Putamen (tissue), 1 donor: ENCODE measurements around the gene RADIL.
"Not testable (repeated sequence)": the region's sequence is repeated elsewhere in the genome, so short reads cannot be mapped to it uniquely, and the experiment has no call there.

ENCODE experiments used
- DNase-seq: peaks from one replicate; pipeline ENCODE4 v3.0.0-alpha.2; 2016; ENCODE audit warnings: low spot score

RADIL gene

DNA sequence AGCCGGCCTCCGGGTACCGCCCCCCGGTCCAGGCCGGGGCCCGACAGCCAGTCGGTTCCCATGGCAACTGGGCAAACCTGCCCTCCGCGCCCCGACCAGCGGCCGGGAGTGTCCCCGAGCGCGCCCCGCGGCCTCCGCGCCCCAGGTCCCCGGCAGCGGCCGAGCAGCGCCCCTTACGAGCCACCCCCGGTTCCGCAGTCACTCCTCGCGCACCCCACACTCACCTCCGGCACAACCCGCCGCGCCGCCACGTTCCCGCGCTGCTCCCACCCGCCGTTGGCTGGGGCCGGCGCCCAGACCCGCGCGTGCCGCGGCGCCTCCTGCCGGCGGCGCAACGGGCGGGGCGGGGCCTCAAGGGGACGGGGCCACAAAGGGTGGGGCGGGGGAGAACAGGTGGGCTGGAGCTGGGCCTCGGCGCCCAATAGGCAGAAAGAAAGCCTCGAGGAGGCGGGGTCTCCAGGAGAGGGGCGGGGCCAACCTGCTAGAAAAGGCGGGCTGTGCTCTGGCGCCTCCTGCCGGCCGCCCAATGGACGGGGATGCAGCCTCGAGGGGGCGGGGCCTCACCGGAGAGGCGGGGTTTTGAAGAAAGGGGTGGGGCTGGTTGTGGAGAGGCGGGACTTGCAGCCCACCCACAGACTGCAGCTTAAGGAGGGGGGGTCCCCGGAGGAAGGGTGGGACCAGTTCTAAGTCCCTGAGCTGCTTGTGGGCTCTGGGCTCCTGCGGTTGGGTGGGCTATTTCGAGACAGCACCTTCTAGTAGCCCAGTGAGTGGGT, at the start of gene RADIL:
Gene RADIL, minus strand, starts transcription at position 345 of the 773 bp plus-strand sequence. CDS start 5,577 bp downstream, outside the sequence.
- DNase-seq = peak; percentile 90

DNA sequence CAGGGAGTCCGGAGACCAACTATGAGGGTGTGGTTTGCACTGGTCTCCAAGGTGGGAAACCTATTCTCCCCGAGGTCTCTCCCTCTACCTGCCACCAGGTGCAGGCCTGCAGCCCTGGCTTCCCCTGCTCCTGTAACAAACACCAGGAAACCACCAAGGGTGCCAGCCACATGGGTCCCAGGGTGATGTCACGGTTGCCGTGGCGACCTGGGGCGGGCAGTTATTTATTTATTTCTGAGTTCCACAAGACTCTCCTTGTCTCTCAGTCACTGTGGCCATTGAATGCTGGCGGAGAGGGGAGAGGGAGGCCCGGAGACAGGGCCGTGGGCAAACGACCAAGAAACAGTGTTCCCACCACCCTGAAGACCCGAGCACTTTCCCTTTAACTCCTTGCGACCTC, 48.4 kb upstream of the RADIL start:
- peak; percentile 87 for DNase-seq

DNA sequence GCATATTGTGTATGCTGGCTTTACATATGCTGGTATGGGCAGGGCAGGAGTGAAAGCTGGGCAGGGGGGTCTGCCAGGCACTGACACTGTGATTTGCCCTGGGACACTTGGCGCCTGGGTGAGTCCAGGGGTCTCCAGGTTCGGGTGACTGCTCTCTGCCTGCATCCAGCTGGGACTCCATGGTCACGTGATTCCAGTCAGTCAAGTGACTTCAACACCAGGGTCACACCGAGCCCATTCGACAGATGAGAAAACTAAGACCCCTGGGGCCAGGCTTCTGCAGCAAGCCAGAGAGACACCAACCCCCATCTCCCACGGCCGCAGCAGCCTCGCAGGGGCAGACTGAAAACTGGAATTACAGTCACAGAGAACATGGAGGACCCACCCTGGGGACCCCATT, 45.5 kb upstream of the RADIL start:
- no peak for DNase-seq

DNA sequence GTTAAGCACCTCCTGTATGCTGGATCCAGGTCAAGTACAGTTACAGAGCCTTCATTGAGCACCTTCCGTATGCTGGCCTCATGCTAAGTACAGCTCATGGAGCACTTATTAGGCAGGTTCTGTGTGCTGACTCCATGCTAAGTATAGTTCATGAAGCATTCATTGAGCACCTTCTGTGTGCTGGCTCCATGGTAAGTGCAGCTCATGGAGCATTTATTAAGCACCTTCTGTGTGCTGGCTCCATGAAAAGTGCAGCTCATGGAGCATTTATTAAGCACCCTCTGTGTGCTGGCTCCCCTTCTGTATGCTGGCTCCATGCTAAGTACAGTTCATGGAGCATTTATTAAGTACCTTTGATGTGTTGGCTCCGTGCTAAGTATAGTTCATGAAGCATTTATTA, 44.9 kb upstream of the RADIL start:
- no peak for DNase-seq

DNA sequence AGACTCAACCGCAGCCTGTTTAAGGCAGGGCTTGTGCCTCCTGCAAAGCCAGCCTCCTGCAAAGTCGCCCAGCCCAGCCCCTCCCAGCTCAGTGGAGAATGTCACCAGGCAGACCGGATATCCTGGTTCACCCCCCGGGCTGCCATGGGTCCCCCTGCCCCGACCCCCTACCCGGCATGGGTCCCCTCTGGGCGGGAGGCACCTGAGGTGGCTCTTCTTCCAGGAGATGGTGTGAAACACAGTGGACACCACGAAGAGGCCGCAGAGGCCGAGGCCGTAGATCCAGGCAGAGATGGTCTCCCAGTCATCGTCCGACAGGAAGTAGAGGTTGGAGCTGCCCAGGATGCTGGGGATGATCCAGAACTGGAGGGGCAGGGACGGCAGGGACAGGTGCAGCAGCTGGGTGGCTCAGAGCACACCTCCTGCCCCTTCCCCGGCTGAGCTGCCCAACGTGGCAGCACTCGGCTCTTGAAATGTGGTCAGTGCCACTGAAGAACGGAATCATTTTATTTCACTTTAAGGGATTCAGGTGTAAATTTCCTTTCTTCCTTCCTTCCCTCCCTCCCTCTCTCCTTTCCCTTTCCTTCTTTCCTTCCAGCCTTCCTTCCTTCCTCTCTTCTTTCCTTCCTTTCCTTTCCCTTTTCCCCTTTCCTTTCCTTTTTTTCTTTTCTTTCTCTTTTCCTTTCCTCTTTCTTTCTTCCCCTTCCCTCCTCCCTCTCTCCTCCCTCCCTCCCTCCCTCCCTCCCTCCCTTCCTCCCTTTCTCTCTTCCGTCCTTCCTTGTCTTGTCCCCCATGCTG, 36.7 kb upstream of the RADIL start:
- no peak for DNase-seq

DNA sequence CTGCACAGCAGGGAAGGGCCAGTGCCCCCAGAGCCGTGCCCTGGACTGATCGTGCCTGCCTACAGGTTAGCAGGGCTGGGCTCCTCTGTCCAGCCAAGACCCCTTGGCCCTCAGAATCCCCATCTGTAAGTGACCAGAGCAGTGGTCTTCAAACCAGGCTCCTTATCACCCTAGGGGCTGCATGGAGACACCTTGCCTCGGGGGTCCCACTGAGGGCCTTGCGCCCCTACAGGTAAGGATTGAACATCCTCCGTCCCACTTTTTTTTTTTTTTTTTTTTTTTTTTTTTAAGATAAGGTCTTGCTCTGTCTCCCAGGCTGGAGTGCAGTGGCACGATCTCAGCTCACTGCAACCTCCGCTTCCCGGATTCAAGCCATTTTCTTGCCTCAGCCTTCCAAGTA, 32.6 kb upstream of the RADIL start:
- DNase-seq = no peak

GRCh38 chr7:4911111-4911828, 27.8 kb upstream of the RADIL start:
- no peak for DNase-seq

- DNase-seq = no peak
These were observed 23.2 kb upstream of the RADIL start for GRCh38 chr7:4906682-4907081.

DNA sequence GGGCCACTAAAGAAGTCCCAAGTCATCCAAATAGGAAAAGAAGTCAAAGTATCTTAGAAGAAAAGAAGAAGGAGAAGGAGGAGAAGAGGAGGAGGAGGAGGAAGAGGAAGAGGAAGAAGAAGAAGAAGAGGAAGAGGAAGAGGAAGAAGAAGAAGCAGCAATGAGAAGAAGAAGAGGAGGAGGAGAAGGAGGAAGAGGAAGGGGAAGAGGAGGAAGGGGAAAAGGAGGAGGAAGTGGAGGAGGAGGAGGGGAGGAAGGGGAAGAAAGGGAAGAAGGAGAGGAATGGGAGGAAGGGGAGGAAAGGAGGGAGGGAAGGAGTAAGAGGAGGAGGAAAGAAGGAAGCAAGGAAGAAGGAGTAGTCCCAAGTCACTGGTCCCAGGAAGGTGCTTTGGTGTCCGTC, 21.7 kb upstream of the RADIL start:
- no peak for DNase-seq

- DNase-seq = no peak
These were observed 20.8 kb upstream of the RADIL start for GRCh38 chr7:4904346-4904745.

- DNase-seq = peak; percentile 60
These were observed 12.2 kb upstream of the RADIL start for GRCh38 chr7:4895766-4896165.

DNA sequence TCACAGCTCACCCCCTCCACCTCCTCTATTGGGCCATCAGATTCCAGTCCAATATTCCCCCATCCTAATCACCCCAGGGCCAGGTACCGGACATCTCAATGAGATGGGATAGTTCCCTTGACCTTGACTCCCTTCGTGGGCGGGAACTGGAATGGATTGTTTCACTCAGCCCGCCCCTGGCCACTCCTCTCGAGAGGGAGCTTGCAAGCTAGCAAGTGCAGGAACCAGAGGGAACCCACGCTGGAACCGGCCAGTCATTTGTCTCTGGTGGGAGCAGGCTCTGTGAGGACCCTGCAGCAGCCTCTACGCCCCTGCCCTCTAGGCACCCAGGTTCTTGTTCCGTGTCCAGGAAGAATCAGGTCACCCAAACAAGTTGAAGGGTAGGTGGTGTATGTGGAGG, 11.0 kb upstream of the RADIL start:
- no peak for DNase-seq

DNA sequence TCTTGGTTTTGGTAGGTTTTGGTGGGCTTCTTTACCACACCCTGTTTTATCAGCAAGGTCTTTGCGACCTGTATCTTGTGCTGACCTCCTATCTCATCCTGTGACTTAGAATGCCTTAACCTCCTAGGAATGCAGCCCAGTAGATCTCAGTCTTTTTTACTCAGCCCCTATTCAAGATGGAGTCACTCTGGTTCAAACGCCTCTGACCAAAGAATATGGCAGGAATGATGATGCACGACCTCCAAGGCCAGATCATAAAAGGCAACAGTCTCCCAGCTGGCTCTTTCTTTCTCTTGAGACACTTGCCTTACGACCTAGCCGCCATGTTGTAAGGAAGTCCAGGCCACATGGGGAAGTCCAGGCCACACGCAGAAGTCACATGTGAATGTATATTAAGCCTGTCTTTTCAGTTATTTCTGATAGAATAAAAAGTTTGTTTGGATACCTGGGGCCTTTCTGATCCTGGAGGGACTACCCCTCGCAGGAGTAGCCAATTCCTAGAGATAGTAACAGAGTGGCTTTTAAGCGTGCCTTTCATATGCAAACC, 10.5 kb upstream of the RADIL start:
- no peak for DNase-seq

DNA sequence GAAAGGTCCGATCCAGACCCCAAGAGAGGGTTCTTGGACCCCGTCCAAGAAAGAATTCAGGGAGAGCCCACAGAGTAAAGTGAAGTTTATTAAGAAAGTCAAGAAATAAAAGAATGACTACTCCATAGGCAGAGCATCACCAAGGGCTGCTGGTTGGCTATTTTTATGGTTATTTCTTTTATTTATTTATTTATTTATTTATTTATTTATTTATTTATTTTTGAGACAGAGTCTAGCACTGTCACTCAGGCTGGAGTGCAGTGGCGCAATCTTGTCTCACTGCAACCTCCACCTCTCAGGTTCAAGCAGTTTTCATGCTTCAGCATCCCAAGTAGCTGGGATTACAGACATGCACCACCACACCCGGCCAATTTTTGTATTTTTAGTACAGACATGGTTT, 9.7 kb upstream of the RADIL start:
- DNase-seq = not testable (repeated sequence)

DNA sequence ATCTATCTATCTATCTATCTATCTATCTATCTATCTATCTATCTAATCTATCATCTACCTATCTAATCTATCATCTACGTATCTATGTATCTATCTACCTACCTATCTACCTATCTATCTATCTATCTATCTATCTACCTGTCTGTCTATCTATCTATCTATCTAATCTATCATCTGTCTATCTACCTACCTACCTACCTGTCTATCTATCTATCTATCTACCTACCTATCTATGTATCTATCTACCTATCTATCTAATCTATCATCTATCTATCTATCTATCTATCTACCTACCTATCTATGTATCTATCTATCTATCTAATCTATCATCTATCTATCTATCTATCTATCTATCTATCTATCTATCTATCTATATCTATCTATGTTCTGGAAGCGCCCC, 8.0 kb upstream of the RADIL start:
- DNase-seq = not testable (repeated sequence)

DNA sequence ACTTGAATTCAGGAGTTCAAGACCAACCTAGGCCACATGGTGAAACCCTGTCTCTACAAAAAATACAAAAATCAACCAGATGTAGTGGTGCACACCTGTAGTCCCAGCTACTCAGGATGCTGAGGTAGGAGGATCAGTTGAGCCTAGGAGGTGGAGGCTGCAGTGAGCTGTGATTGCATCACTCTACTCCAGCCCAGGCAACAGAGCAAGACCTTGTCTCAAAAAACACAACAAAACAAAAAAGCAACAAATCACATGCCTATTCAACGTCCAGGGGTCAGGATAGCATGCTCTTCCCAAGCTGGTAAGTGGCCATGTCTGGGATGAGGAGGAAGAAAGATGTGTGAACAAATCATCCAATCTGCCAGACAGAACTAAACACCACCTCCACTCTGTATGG, 6.2 kb upstream of the RADIL start:
- DNase-seq = no peak

- DNase-seq = no peak
These were observed 4.6 kb upstream of the RADIL start for GRCh38 chr7:4888161-4888560.

- DNase-seq = no peak
These were observed 3.2 kb upstream of the RADIL start for GRCh38 chr7:4886671-4887070.

- DNase-seq = no peak
These were observed 1.8 kb upstream of the RADIL start for GRCh38 chr7:4885317-4885807.

DNA sequence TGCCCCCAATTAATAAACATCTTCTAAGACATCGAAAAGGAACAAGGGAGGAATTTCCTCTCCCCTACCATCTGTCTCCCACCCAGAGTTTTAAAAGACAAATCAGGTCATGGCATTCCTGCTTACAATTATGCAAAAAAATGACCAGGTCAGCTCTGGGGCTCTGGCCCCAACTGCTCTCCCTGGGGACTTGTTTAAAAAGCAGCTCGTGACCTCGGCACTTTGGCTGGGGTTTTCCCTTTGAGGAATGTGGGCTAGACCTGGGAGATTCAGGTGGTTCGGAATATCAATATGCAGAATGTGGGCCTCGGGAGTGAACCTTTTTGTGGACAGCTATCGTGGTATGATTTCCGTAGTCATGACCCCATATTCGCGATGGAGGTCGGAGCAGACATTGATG, 648 bp upstream of the RADIL start:
- DNase-seq = no peak

DNA sequence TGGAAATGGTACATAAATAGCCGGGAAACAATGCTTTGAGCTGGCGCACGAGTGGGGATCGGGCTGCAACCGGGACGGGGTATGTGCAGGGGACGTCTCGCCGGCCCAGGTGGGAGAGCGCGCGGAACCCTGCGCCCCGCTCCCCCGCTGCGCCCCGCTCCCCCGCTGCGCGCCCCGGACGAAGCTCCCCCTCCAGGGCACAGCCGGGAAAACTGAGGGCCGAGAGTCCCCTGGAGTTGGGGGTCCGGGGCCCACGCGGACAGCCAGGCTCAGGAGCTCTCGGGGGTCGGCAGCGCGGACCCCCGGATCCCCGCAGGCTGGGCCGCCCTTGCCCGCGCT, 514 bp downstream of the RADIL start:
- DNase-seq = no peak
